Fibroblast of skin of left quadriceps (primary cell): ENCODE results near the gene ABCC1.
"Not testable (repeated sequence)": the region's sequence is repeated elsewhere in the genome, so short reads cannot be mapped to it uniquely, and the experiment has no call there.

Source experiments
- DNase-seq, 2 experiments: peaks; one replicate each; pipeline ENCODE4 v3.0.0-alpha.2; 2013; ENCODE audit warnings: low read depth in 2 of 2

Gene ABCC1

GRCh38 chr16:15967655-15968315 is 18.4 kb downstream of the ABCC1 start:
- no peak for DNase-seq

DNA sequence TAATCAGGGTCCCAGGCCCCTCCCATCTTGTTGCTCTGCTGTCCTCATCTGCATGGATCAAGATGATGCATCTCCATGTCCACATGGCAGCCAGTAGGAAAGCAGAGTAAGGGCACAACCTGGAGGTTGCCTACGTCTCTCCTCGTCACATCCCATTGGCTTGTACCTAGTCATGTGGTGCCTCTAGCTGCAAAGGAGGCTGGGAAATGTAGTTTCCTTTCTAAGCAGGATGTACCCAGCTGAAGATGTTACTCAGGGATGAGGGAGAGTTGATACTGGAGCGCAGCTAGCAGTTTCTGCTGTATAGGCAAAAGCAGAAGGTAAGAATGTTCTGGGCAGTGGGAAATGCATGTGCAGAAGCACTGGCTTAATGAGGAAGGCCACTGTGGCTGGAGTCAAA is 20.8 kb downstream of the ABCC1 start:
- DNase-seq, result no peak

- no peak for DNase-seq
Measured at GRCh38 chr16:15970743-15971439, 21.5 kb downstream of the ABCC1 start.

DNA sequence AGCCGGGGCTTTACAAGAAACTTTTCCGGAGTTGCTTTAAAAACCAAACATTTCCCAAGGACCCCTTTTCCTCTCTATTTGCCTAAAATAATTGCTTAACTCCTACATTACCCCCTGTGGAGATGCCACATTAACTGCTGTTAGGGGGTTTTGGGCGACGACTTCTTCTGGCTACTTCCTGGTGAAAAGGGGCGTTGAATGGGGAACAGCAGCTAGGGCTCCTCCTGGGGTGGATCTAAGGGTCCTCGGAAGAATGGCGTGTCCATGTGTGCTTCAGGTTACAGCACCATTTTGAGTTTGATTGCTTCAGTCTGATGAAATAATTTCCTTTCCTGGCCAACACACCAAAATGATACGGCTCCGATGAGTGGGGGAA is 22.0 kb downstream of the ABCC1 start:
- no peak for DNase-seq

DNA sequence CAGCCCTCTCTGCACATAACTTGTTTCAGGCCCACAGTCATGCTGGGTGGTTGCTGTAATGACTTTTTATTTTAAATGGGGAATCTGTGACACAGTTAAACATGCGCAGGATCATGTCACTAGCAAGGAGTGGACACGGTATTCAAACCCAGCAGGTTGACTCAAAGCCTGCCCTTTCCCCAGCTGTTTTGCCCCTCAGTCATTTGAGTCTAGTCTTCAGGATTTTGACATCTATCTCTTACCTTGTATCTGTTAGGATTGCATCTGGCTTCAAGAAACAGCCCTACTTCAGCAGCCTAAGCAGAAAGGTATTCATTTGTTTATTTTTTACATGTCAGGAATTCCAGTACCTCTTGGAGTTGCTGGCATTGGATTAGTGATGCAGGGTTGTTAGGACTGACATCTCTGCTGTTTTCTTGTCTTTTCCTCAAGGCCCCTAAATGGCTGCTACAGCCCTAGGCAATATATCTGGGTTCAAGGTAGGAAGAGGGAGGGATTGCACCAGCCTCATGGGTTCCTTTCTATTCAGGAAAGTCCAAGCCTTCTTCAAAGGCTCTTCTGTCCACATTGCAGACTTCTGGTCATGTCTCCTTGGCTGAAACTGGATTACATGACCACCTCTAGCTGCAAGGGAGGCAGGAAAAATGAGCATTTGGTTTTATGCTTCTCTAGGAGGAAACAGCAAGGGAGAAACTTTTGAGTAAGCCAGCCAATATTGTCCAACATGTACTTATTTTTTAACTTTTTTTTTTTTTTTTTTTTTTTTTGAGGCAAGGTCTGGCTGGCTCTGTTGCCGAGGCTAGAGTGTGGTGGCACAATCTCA is 22.8 kb downstream of the ABCC1 start:
- DNase-seq, result no peak

GRCh38 chr16:15973421-15973820 is 24.0 kb downstream of the ABCC1 start:
- DNase-seq, result no peak

GRCh38 chr16:15974057-15974456 is 24.6 kb downstream of the ABCC1 start:
- no peak for DNase-seq

DNA sequence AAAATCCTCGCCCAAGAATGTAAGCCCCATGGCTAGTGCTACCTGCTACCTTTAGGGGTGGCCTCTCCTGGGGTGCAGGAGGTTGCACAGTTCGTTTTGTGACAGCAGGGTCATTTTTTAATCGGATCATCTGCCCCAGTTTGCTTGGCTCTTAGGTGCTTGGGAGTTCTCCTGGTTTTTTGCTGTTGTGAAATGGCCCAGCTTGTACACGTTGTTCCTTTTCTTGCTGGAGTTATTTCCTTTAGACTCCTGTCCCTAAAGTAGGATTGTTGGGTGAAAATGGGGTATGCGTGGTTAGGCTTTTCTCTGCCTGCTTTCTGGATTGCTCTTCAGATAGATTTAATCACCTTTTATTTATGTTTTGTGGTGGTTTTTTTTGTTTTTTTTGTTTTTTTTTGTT is 25.8 kb downstream of the ABCC1 start:
- DNase-seq, result no peak

DNA sequence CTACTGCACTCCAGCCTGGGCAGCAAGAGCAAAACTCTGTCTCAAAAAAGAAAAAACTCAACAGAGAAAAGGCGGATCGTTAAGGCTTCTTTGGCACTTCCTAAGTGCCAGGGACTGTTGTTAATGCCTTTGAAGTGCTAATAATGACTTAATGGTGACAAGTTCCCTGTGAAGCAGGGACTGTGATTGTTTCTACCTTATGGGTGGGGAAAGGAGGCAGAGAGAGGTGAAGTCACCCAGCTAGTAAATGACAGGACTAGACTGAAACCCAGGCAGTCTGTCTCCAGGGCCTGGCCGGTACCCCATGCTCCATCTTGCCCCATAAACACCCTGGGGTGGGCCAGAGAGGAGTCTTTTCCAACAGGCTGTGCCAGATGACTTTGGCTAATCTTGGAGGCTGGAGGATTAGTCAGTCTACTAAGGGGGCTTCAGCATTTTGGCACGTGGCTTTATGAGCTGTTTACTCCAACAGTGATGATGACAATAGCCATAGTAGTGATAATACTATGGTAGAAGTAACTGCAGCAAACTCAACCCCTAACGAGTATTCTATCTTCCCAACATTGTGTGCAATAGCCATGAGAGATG is 26.9 kb downstream of the ABCC1 start:
- DNase-seq, result no peak

DNA sequence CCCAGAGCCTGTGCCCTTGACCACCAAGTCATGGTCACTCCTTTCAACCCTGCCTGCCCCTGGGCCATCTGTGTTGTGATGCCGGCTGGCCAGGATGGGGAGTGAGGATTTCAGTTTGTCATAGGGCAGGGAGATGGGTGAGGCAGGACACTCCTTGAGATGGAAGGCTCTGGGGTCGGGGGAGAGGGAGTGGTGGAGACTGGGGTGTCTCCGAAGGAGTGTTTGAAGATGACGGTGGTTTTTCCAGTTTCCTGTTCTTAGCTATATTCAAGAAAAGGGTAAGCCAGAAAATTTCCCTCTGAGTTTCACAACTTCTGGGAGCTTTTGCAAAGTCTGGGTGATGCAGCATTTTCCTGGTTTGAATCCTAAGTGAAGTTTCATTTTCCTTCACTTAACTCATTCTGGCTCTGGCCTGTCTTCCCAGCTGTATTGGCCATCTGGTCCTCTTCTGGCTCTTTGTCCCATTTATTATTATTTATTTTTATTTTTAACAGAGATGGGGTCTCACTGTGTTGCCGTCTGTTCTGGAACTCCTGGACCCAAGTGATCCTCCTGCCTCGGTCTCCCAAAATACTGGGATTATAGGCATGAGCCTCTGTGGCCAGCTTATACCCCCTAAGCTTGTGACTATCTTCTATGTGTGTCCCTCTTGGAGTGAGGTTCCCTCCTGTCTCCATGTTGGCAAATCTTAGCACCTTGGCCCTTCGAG is 27.7 kb downstream of the ABCC1 start:
- no peak for DNase-seq

GRCh38 chr16:15979801-15980200 is 30.4 kb downstream of the ABCC1 start:
- no peak for DNase-seq

GRCh38 chr16:15980329-15980728 is 30.9 kb downstream of the ABCC1 start:
- DNase-seq, result no peak

GRCh38 chr16:15981382-15981781 is 32.0 kb downstream of the ABCC1 start:
- no peak for DNase-seq

DNA sequence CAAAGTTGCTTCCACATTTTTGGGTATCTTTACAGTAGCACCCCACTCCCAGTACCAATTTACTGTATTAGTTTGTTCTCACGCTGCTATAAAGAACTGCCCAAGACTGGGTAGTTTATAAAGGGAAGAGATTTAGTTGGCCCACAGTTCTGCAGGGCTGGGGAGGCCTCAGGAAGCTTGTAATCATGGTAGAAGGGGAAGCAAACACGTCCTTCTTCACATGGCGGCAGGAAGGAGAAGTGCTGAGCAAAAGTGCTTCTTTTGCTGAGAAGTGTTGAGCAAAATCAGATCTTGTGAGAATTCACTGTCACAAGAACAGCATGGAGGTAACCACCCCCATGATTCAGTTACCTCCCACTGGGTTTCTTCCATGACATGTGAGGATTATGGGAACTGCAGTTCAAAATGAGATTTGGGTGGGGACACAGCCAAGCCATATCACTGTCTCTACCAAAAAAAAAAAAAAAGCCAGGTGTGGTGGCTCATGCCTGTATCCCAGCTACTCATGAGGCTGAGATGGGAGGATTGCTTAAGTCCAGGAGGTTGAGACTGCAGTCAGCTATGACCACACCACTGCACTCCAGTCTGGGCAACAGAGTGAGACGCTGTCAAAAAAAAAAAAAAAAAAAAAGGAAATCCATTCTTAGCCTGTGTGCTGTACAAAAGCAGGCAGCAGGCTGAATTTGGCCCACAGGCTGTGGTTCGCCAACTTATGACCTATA is 32.9 kb downstream of the ABCC1 start:
- DNase-seq, result not testable (repeated sequence)

GRCh38 chr16:15983898-15984297 is 34.5 kb downstream of the ABCC1 start:
- DNase-seq, result no peak

GRCh38 chr16:15985144-15985543 is 35.7 kb downstream of the ABCC1 start:
- no peak for DNase-seq

DNA sequence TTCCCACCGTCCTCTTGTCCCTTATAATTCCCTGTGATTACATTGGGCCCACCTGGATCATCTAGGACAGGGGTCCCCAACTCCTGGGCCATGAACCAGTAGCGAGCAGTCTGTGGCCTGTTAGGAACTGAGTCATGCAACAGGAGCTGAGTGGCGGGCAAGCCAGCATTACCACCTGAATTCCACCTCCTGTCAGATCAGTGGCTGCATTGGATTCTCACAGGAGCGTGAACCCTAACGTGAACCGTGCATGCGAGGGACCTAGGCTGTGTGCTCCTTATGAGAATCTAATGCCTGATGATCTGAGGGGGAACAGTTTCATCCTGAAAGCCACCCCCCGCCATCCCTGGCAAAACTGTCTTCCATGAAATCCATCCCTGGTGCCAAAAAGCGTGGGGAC is 36.8 kb downstream of the ABCC1 start:
- DNase-seq, result no peak

GRCh38 chr16:15988268-15989013 is 39.0 kb downstream of the ABCC1 start:
- no peak for DNase-seq

DNA sequence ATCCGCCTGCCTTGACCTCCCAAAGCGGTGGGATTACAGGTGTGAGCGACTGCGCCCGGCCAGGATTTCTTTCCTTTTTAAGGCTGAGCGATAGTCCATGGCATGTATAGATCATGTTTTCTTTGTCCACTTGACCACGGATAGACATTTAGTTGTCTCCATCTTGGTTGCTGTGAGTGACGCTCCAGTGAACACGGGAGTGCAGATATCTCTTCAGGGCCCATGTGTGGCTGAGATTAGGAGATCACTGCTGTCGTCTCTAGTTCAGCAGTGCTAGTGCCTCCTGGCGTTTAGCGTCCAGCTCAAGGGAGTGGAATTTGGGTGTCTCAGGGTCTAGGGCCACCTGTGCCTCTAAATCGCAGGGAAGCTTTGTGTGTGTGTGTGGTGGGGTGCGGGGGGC is 41.5 kb downstream of the ABCC1 start:
- no peak for DNase-seq

DNA sequence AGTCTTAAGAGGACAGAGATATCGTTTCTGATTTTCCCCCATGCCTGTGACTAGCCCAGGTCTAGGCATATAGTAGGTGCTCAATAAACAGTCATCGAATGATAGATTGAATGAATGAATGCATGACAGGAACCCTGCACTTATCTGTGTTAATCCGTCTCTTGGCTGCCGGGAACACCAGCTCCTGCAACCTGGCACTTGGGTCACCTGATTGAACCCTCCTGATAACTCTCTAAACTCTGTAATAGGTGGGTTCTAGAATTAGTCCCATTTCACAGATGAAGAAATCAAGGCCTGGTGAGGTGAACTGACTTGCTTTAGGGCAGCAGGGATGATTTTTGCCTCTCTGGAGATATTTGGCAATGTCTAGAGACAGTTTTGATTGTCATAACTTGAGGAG is 43.7 kb downstream of the ABCC1 start:
- no peak for DNase-seq
